GM06990 (cell line): ENCODE data around the gene TARBP2.
A peak's percentile ranks its signal among the peaks of the same experiment; 100 is the strongest.

Experiments
- DNase-seq: peaks from one replicate; pipeline ENCODE4 v3.0.0-alpha.2; 2011; ENCODE audit not compliant: insufficient read length; ENCODE audit errors: extremely low read depth
- H3K27me3 ChIP-seq: replicated peaks from 2 replicates; pipeline ENCODE4 v1.6.0; 2011; ENCODE audit warnings: low read length; ENCODE audit not compliant: control insufficient read depth, insufficient read depth
- H3K36me3 ChIP-seq: 2 replicates; pipeline ENCODE4 v1.5.1; 2011; ENCODE audit warnings: low read length; ENCODE audit not compliant: control insufficient read depth, insufficient read depth
- H3K4me3 ChIP-seq: replicated peaks from 2 replicates; pipeline ENCODE4 v1.5.1; 2011; ENCODE audit warnings: low read depth, mild to moderate bottlenecking, control low read depth, low read length
- TF ChIP-seq, protein P1 (sequence below): IDR thresholded peaks from 2 replicates; pipeline ENCODE4 v1.5.1; 2011; ENCODE audit warnings: low read length, control low read depth, mild to moderate bottlenecking, inconsistent platforms; ENCODE audit not compliant: insufficient read depth, poor library complexity, severe bottlenecking

The TARBP2 gene

DNA sequence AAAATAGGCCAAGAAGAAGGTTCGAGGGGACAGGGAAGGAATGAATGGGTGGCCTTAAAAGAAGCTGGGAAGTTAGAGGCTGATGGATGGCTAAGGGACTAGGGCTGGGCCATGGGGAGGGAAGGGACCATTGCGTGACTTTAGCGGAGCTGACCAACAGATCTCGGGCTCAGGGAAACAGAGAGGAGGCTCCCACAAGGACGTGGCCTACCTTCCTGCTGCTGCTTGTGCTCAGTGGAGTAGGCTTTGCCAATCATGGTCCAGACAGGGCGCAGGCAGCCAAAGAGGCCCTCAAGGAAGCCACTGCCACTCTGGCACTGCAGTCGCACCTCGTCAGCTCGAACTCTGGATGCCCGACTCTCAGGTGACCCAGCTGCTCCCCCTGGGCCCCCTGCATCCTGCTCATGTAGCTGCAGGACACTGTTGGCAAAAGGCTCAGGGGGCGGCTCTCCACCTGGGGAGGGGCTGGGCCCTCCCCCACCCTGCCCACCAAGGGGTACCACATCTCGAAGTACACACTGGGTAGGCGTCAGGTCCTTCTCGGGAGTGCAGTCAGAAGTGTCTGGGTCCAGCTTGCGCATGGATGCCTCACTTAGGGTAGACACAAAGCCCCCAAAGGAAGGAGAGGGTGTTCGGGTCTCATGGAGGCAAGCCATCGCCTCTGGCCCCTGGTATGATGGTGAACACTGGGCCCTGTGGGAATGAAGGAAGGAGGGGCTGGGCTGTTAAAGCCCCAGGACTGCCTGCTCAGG is 14.2 kb upstream of the TARBP2 start:
- DNase-seq, result no peak
- Histone ChIP-seq H3K4me3 (no peak overlapping the region), H3K36me3 (peaks cover 30% of the 10 kb centered on the region), H3K27me3 (no peaks in the 10 kb centered on the region)
- TF ChIP-seq, protein P1, sequence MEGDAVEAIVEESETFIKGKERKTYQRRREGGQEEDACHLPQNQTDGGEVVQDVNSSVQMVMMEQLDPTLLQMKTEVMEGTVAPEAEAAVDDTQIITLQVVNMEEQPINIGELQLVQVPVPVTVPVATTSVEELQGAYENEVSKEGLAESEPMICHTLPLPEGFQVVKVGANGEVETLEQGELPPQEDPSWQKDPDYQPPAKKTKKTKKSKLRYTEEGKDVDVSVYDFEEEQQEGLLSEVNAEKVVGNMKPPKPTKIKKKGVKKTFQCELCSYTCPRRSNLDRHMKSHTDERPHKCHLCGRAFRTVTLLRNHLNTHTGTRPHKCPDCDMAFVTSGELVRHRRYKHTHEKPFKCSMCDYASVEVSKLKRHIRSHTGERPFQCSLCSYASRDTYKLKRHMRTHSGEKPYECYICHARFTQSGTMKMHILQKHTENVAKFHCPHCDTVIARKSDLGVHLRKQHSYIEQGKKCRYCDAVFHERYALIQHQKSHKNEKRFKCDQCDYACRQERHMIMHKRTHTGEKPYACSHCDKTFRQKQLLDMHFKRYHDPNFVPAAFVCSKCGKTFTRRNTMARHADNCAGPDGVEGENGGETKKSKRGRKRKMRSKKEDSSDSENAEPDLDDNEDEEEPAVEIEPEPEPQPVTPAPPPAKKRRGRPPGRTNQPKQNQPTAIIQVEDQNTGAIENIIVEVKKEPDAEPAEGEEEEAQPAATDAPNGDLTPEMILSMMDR, result no peak

DNA sequence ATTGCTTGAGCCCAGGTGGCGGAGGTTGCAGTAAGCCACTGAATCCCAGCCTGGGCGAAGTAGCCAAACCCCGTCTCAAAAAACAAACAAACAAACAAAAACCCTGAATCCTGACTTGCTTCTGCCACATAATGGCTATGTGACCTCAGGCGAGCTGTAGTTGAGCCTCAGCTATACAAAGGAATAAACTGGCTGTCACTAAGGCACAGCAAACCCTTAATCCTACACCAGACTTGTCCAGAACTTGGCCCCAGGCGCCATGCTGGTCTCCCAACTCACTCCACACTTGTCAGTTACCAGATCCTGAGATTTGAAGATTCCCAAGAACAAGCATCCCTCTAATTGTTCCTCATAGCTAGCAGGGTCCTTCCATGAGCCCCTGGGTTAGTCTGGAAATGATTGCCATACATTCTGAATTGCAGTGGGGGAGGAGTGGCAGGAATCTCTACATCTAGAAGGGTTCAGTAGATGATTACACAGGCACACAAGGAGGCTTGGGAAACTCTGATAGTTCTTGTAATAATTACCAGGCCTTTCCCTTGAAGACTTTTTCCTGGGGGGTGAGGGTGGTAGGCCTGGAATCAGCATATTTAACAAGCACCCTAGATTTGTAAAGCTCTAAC is 11.7 kb upstream of the TARBP2 start:
- no peak for DNase-seq
- Histone ChIP-seq H3K27me3 (no peaks in the 10 kb centered on the region), H3K4me3 (no peak overlapping the region), H3K36me3 (peaks cover 13% of the 10 kb centered on the region)
- TF ChIP-seq, protein P1, result no peak

DNA sequence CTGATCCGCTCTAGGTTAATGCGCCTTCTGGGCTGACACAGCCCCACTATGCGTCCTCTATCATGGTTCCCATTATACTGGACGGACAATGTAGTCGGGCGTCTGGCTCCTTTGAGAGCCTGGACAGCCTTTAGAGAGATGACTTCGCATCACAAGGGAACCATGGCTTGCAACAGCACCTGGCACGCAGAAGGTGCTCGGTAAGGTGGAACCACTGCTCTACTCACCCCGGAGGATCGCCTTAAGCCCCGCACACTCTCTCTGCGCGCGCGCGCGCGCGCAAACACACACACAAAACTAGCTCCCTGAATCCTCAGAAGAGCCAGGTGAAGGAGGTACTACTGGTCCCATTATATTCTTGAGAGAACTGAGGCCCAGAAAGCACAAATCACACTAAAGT is 8.9 kb upstream of the TARBP2 start:
- TF ChIP-seq, protein P1, result no peak
- Histone ChIP-seq H3K27me3 (no peaks in the 10 kb centered on the region), H3K4me3 (no peak overlapping the region), H3K36me3 (no peaks in the 10 kb centered on the region; the same call in 1 of the 2 replicates)
- no peak for DNase-seq

DNA sequence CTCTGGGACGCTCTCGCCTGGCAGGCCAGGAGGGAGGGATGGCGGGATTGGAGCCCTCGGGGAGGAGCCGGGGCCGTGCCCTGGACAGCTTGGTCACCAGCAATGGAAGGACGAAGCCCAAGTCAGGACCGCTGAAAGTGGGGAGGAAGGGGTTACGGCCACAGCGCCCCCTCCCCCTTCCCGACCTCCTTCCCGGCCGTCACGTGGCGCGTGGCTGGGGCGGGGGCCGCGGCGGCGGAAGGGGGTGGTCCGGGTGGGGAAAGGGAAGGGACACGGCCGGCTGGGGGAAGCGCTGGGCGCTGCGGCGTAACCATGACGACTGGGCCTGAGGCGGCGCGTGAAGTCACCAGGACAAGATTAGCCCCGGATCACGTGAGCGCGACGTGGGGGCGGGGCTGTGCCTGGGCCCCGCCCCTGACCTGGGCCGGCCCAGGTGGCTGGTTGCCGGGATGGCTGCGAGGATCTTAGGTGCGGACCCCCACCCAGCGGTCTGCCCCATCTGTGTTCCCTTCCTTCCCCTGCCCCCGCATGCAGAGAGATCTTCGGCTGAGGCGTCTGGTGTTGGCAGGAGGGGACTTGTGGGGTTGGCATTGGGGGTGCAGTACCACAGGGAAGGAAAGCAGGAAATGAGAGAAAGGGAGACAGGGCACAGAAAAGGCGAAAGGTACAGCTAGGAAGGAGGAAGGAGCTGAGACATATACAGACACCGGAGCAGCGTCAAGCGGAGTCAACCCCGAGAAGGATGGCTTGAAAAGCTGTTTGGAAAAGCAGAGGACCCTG is 8.1 kb upstream of the TARBP2 start:
- Histone ChIP-seq H3K27me3 (no peaks in the 10 kb centered on the region), H3K36me3 (no peaks in the 10 kb centered on the region; the same call in 1 of the 2 replicates), H3K4me3 (peak overlapping the region; percentile 53)
- TF ChIP-seq, protein P1, result no peak
- peak; percentile 91 for DNase-seq

DNA sequence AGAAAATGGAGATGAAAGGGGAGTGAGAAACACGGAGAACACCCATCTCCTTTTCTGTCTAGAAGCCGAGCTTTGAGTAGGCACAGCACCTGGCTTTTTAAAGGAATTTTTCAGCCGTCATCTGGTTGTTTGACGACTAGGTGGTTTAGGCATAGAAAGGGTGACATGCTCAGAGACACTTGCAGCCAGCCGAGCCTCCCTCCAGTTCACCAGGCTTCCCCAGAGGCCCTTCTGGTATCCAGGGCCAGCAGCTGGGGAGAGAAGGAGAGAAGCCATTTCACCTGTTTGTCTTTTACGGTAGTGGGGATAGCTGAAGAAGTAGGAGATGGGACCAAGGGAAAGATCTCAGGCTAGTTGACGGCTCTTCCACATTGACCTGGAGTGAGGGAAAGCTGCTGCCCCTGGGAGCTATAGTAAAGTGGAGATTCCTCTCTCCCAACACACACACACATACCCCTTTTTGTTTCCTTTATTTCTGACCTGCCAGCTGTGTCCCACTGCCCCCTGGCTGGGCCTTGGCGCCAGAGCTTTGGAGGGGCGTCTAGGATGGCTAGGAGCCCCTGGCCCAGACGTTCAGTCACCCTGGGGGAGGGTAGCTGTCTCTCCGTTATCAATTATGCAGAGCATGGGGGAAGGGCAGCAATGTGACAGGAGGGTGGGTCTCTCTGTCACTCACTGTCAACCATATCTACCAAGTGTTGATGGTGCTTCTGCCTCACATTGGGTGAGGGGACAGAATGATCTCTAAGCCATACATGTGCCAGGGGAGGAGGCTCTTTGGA is 7.3 kb upstream of the TARBP2 start:
- Histone ChIP-seq H3K36me3 (no peaks in the 10 kb centered on the region), H3K27me3 (no peaks in the 10 kb centered on the region), H3K4me3 (peak overlapping the region; percentile 53)
- TF ChIP-seq, protein P1, result no peak
- no peak for DNase-seq
